OCI-LY1 (cell line): Measurements from ENCODE around the gene FANCC.

Experiments
- H2AFZ ChIP-seq: fragments of 200-600 bp; sonication (generic), shearing (Covaris generic); 2 replicates; pipeline ENCODE4 v1.6.0; 2014; ENCODE audit warnings: antibody characterized with exemption, mild to moderate bottlenecking, low read length
- H3F3A ChIP-seq: fragments of 200-600 bp; sonication (generic), shearing (Covaris generic); 2 replicates; pipeline ENCODE4 v1.6.0; 2014; ENCODE audit warnings: mild to moderate bottlenecking, antibody characterized with exemption, low read length, moderate library complexity; ENCODE audit not compliant: insufficient read depth
- H3K27ac ChIP-seq: fragments of 200-600 bp; sonication (generic); 2 replicates; pipeline ENCODE4 v1.5.1; 2014; ENCODE audit warnings: low read length, mixed run types, mild to moderate bottlenecking, low read depth; ENCODE audit not compliant: poor library complexity, severe bottlenecking
- H3K27me3 ChIP-seq: fragments of 200-600 bp; sonication (generic); 2 replicates; pipeline ENCODE4 v1.6.0; 2014; ENCODE audit warnings: antibody characterized with exemption, mild to moderate bottlenecking, low read length, moderate library complexity; ENCODE audit not compliant: insufficient read depth
- H3K36me3 ChIP-seq: fragments of 200-600 bp; sonication (generic); 2 replicates; pipeline ENCODE4 v1.6.1; 2014; ENCODE audit warnings: mild to moderate bottlenecking, antibody characterized with exemption, low read length, moderate library complexity, mixed read lengths; ENCODE audit not compliant: insufficient read depth
- H3K4me1 ChIP-seq: fragments of 200-600 bp; sonication (generic); 2 replicates; pipeline ENCODE4 v1.5.1; 2014; ENCODE audit warnings: mild to moderate bottlenecking, low read length, moderate library complexity; ENCODE audit not compliant: insufficient read depth, severe bottlenecking
- H3K4me2 ChIP-seq: fragments of 200-600 bp; sonication (generic), shearing (Covaris generic); 2 replicates; pipeline ENCODE4 v1.6.1; 2014; ENCODE audit warnings: low read length
- H3K4me3 ChIP-seq: fragments of 200-600 bp; sonication (generic); 2 replicates; pipeline ENCODE4 v1.5.1; 2014; ENCODE audit warnings: low read length, low read depth, mild to moderate bottlenecking, mixed read lengths; ENCODE audit not compliant: poor library complexity, severe bottlenecking
- H3K79me2 ChIP-seq: fragments of 200-600 bp; shearing (Covaris generic); 2 replicates; pipeline ENCODE4 v1.6.1; 2016; ENCODE audit warnings: mixed run types, low read length, mixed read lengths; ENCODE audit not compliant: insufficient read depth
- H3K9ac ChIP-seq: fragments of 200-600 bp; sonication (generic), shearing (Covaris generic); 2 replicates; pipeline ENCODE4 v1.6.1; 2014; ENCODE audit warnings: mild to moderate bottlenecking, low read length, mixed read lengths
- H3K9me2 ChIP-seq: fragments of 200-600 bp; sonication (generic), shearing (Covaris generic); 2 replicates; pipeline ENCODE4 v1.6.1; 2014; ENCODE audit warnings: low read depth, mild to moderate bottlenecking, low read length, mixed read lengths
- H3K9me3 ChIP-seq: fragments of 200-600 bp; shearing (Covaris generic); 2 replicates; pipeline ENCODE4 v1.6.1; 2014; ENCODE audit warnings: low read length, mixed read lengths
- H4K20me1 ChIP-seq: fragments of 200-600 bp; sonication (generic), shearing (Covaris generic); 2 replicates; pipeline ENCODE4 v1.6.0; 2016; ENCODE audit warnings: mild to moderate bottlenecking, low read length; ENCODE audit not compliant: insufficient read depth
- CTCF ChIP-seq: fragments of 200-600 bp; sonication (generic), shearing (Covaris generic); IDR thresholded peaks from 2 replicates; pipeline ENCODE4 v1.5.1; 2017; ENCODE audit warnings: mild to moderate bottlenecking, antibody characterized with exemption, low read length, moderate library complexity, mixed read lengths
- EZH2 ChIP-seq: fragments of 200-600 bp; sonication (generic), shearing (Covaris generic); IDR thresholded peaks from 2 replicates; pipeline ENCODE4 v1.8.0; 2017; ENCODE audit warnings: borderline replicate concordance, mixed run types, mild to moderate bottlenecking, antibody characterized with exemption, low read length, moderate library complexity, mixed read lengths

The FANCC gene

GRCh38 chr9:95215336-95215898 is 102.1 kb downstream of the FANCC start:
- Histone ChIP-seq H3K4me1 (peaks cover 5% of the 10 kb centered on the region), H3K4me3 (no peak overlapping the region), H3F3A (no peaks in the 10 kb centered on the region; the same call in 1 of the 2 replicates), H3K27me3 (no peaks in the 10 kb centered on the region), H3K27ac (no peak overlapping the region), H3K9me3 (no peaks in the 10 kb centered on the region), H3K36me3 (no peaks in the 10 kb centered on the region), H3K9me2 (no peaks in the 10 kb centered on the region), H4K20me1 (no peaks in the 10 kb centered on the region), H3K79me2 (no peaks in the 10 kb centered on the region), H3K9ac (no peak overlapping the region), H2AFZ (no peak overlapping the region), H3K4me2 (no peak overlapping the region)
- TF ChIP-seq CTCF (no peak), EZH2 (no peak)

- no peak overlapping the region for H3K27ac ChIP-seq
- H3K9me3 ChIP-seq: no peaks in the 10 kb centered on the region
- H3K79me2 ChIP-seq: no peaks in the 10 kb centered on the region
- H4K20me1 ChIP-seq: no peaks in the 10 kb centered on the region
- H3K9me2 ChIP-seq: no peaks in the 10 kb centered on the region
- H3K9ac ChIP-seq: no peak overlapping the region
- no peak overlapping the region for H2AFZ ChIP-seq
- peaks cover 3% of the 10 kb centered on the region for H3K4me1 ChIP-seq
- TF ChIP-seq CTCF: no peak
- TF ChIP-seq EZH2: no peak
- H3F3A ChIP-seq: no peaks in the 10 kb centered on the region; the same call in 1 of the 2 replicates
- H3K36me3 ChIP-seq: no peaks in the 10 kb centered on the region
- H3K27me3 ChIP-seq: no peaks in the 10 kb centered on the region
- no peak overlapping the region for H3K4me3 ChIP-seq
- H3K4me2 ChIP-seq: no peak overlapping the region
These were observed 104.4 kb downstream of the FANCC start for GRCh38 chr9:95213117-95213516.

DNA sequence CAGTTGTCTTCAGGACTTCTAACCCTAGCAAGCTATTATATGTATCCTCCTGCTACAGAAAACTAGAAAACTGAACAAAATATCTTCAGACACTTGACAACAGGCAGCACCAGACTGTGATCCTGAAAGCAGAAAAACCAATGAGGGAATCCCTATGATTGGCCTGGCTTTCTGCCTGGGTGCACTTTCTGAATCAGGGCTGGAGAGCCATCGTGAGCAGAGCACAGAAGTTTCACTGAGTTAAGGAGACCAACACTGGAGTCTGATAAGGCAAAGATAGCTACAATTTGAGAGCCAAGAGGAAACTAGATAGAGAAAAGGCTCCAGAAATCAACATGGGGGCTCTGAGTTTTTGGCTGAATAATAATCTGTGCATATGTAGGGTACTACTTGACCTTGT is 106.5 kb downstream of the FANCC start:
- H3K4me2 ChIP-seq: no peak overlapping the region
- no peak for TF ChIP-seq EZH2
- TF ChIP-seq CTCF: no peak
- H3K27ac ChIP-seq: no peak overlapping the region
- H3K4me1 ChIP-seq: no peaks in the 10 kb centered on the region
- no peaks in the 10 kb centered on the region for H3K9me3 ChIP-seq
- no peaks in the 10 kb centered on the region for H3K79me2 ChIP-seq
- no peaks in the 10 kb centered on the region for H3K36me3 ChIP-seq
- H3K27me3 ChIP-seq: no peaks in the 10 kb centered on the region
- no peaks in the 10 kb centered on the region for H3K9me2 ChIP-seq
- no peak overlapping the region for H2AFZ ChIP-seq
- no peaks in the 10 kb centered on the region; the same call in 1 of the 2 replicates for H3F3A ChIP-seq
- no peak overlapping the region for H3K9ac ChIP-seq
- H4K20me1 ChIP-seq: no peaks in the 10 kb centered on the region
- no peak overlapping the region for H3K4me3 ChIP-seq
